ENCODE results near the gene CLEC14A.

DNA sequence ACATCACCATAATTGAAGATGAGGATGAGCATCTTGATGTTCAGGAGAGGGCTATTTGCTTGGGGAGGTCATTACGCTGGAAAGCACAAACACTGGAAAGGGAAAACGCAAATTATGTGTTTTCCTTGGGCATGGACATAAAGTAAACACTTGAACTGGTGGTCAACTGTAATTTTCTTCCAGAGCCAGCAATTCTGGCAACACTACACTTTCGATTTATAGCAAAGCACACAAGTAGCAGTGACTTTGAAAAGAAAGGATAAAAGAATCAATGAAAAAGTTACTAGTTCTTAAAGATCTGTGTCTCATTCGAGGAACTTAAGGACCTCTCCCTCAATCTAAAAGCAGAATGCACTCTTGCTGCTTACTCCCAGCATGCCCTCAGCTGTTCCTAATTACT lies 2.2 kb downstream of the CLEC14A start:
- TF ChIP-seq EZH2phosphoT487 (IDR thresholded peaks at IDR 0.05; ENCODE audit: borderline replicate concordance, low read depth) (no peak), NRF1 (IDR thresholded peaks at IDR 0.05; ENCODE audit: low read depth, low read length) (no peak), YY1 (IDR thresholded peaks at IDR 0.05; ENCODE audit: low read depth) (no peak), ELF1 (IDR thresholded peaks at IDR 0.05) (no peak), POLR2AphosphoS5 (IDR thresholded peaks at IDR 0.05; ENCODE audit: low read depth, low read length) (no peak)
- TF ChIP-seq, protein P1, sequence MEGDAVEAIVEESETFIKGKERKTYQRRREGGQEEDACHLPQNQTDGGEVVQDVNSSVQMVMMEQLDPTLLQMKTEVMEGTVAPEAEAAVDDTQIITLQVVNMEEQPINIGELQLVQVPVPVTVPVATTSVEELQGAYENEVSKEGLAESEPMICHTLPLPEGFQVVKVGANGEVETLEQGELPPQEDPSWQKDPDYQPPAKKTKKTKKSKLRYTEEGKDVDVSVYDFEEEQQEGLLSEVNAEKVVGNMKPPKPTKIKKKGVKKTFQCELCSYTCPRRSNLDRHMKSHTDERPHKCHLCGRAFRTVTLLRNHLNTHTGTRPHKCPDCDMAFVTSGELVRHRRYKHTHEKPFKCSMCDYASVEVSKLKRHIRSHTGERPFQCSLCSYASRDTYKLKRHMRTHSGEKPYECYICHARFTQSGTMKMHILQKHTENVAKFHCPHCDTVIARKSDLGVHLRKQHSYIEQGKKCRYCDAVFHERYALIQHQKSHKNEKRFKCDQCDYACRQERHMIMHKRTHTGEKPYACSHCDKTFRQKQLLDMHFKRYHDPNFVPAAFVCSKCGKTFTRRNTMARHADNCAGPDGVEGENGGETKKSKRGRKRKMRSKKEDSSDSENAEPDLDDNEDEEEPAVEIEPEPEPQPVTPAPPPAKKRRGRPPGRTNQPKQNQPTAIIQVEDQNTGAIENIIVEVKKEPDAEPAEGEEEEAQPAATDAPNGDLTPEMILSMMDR (IDR thresholded peaks at IDR 0.05) = no peak
- TF ChIP-seq, protein P2, sequence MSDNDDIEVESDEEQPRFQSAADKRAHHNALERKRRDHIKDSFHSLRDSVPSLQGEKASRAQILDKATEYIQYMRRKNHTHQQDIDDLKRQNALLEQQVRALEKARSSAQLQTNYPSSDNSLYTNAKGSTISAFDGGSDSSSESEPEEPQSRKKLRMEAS (IDR thresholded peaks at IDR 0.05; ENCODE audit: low read depth) = no peak

All from SK-N-SH (cell line).